ENCODE data around the gene BMS1.
A peak's percentile ranks its signal among the peaks of the same experiment; 100 is the strongest.

DNA sequence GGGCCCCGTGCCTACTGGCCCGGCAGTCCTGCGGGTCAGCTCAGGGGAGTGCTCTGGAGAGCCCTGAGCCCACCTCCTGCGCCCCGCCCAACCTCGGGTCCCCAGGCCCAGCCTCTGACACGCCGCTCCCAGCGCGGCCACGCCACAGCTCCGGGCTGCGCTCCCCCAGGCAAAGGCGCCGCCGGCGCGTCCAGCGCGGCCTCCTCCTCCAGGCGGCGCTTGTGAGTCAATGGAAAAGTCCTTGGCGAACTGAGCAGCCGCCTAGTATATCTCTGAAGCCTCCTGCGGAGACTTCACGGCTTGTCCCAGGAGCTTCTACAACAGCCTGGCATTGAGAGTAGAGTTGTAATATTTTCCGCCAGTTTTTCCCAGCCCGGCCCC lies 29.5 kb upstream of the BMS1 start:
- TF ChIP-seq, protein P1, sequence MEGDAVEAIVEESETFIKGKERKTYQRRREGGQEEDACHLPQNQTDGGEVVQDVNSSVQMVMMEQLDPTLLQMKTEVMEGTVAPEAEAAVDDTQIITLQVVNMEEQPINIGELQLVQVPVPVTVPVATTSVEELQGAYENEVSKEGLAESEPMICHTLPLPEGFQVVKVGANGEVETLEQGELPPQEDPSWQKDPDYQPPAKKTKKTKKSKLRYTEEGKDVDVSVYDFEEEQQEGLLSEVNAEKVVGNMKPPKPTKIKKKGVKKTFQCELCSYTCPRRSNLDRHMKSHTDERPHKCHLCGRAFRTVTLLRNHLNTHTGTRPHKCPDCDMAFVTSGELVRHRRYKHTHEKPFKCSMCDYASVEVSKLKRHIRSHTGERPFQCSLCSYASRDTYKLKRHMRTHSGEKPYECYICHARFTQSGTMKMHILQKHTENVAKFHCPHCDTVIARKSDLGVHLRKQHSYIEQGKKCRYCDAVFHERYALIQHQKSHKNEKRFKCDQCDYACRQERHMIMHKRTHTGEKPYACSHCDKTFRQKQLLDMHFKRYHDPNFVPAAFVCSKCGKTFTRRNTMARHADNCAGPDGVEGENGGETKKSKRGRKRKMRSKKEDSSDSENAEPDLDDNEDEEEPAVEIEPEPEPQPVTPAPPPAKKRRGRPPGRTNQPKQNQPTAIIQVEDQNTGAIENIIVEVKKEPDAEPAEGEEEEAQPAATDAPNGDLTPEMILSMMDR (IDR thresholded peaks at IDR 0.05; ENCODE audit: insufficient read depth, low read length) = peak; percentile 58
- TF ChIP-seq, protein P2, sequence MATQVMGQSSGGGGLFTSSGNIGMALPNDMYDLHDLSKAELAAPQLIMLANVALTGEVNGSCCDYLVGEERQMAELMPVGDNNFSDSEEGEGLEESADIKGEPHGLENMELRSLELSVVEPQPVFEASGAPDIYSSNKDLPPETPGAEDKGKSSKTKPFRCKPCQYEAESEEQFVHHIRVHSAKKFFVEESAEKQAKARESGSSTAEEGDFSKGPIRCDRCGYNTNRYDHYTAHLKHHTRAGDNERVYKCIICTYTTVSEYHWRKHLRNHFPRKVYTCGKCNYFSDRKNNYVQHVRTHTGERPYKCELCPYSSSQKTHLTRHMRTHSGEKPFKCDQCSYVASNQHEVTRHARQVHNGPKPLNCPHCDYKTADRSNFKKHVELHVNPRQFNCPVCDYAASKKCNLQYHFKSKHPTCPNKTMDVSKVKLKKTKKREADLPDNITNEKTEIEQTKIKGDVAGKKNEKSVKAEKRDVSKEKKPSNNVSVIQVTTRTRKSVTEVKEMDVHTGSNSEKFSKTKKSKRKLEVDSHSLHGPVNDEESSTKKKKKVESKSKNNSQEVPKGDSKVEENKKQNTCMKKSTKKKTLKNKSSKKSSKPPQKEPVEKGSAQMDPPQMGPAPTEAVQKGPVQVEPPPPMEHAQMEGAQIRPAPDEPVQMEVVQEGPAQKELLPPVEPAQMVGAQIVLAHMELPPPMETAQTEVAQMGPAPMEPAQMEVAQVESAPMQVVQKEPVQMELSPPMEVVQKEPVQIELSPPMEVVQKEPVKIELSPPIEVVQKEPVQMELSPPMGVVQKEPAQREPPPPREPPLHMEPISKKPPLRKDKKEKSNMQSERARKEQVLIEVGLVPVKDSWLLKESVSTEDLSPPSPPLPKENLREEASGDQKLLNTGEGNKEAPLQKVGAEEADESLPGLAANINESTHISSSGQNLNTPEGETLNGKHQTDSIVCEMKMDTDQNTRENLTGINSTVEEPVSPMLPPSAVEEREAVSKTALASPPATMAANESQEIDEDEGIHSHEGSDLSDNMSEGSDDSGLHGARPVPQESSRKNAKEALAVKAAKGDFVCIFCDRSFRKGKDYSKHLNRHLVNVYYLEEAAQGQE (IDR thresholded peaks at IDR 0.05; ENCODE audit: insufficient replicate concordance, low read depth) = no peak
- TF ChIP-seq GABPA (IDR thresholded peaks at IDR 0.05; ENCODE audit: low read depth) (no peak), POLR2AphosphoS5 (IDR thresholded peaks at IDR 0.05; ENCODE audit: low read depth) (no peak)
